OCI-LY3 (cell line): ENCODE measurements around the gene KAZN.

ENCODE experiments used
- H2AFZ ChIP-seq: fragments of 200-600, 300-600 bp; shearing (Covaris generic); 2 replicates; pipeline ENCODE4 v1.6.0; 2014; ENCODE audit warnings: antibody characterized with exemption, low read depth, low read length
- H3K27ac ChIP-seq: fragments of 200-600, 300-600 bp; sonication (generic); 2 replicates; pipeline ENCODE4 v1.5.1; 2014; ENCODE audit warnings: mild to moderate bottlenecking, low read length, moderate library complexity, mixed read lengths
- H3K27me3 ChIP-seq: fragments of 200-600, 300-600 bp; sonication (generic); 2 replicates; pipeline ENCODE4 v1.6.1; 2014; ENCODE audit warnings: low read depth, low read length, mixed read lengths
- H3K36me3 ChIP-seq: fragments of 200-600, 300-600 bp; sonication (generic); replicated peaks from 2 replicates; pipeline ENCODE3; 2014; ENCODE audit warnings: low read depth, low read length, mixed read lengths
- H3K4me1 ChIP-seq: fragments of 300-600, 200-600 bp; sonication (generic); 2 replicates; pipeline ENCODE4 v1.6.1; 2014; ENCODE audit warnings: low read length, mixed read lengths
- H3K4me2 ChIP-seq: fragments of 200-600, 300-600 bp; sonication (generic); 2 replicates; pipeline ENCODE4 v1.6.1; 2014; ENCODE audit warnings: low read length, mixed read lengths
- H3K4me3 ChIP-seq: fragments of 300-600, 200-600 bp; sonication (generic); 2 replicates; pipeline ENCODE4 v1.5.1; 2014; ENCODE audit warnings: antibody characterized with exemption, mild to moderate bottlenecking, low read length, moderate library complexity
- H3K79me2 ChIP-seq: fragments of 300-600, 200-600 bp; shearing (Covaris generic); 2 replicates; pipeline ENCODE4 v1.6.1; 2014; ENCODE audit warnings: mild to moderate bottlenecking, low read length, mixed read lengths
- H3K9ac ChIP-seq: fragments of 300-600, 200-600 bp; shearing (Covaris generic); 2 replicates; pipeline ENCODE4 v1.6.0; 2014; ENCODE audit warnings: mild to moderate bottlenecking, low read length, moderate library complexity
- H3K9me3 ChIP-seq: fragments of 200-600, 300-600 bp; shearing (Covaris generic); 2 replicates; pipeline ENCODE4 v1.6.1; 2014; ENCODE audit warnings: low read length, mixed read lengths; ENCODE audit not compliant: insufficient read depth
- H4K20me1 ChIP-seq: fragments of 200-600, 300-600 bp; sonication (generic); 2 replicates; pipeline ENCODE4 v1.6.1; 2016; ENCODE audit warnings: low read length, mixed read lengths; ENCODE audit not compliant: insufficient read depth
- CTCF ChIP-seq: fragments of 200-600, 300-600 bp; sonication (generic); IDR thresholded peaks from 2 replicates; pipeline ENCODE4 v1.5.1; 2014; ENCODE audit warnings: antibody characterized with exemption, low read length, low read depth
- EZH2phosphoT487 ChIP-seq: fragments of 200-600 bp; shearing (Covaris generic); IDR thresholded peaks from 2 replicates; pipeline ENCODE4 v1.6.1; 2018; ENCODE audit warnings: antibody characterized with exemption, mixed run types, low read depth

KAZN gene

GRCh38 chr1:15048437-15048980, 450.0 kb downstream of the KAZN start:
- Histone ChIP-seq H4K20me1 (no peaks in the 10 kb centered on the region), H3K36me3 (no peaks in the 10 kb centered on the region), H3K4me2 (no peak overlapping the region), H3K27ac (no peak overlapping the region), H3K9me3 (no peaks in the 10 kb centered on the region), H3K4me3 (no peak overlapping the region), H3K9ac (no peak overlapping the region), H3K79me2 (no peaks in the 10 kb centered on the region), H3K4me1 (no peaks in the 10 kb centered on the region), H3K27me3 (no peaks in the 10 kb centered on the region), H2AFZ (no peak overlapping the region)
- TF ChIP-seq CTCF = no peak
- no peak for TF ChIP-seq EZH2phosphoT487

GRCh38 chr1:15049067-15049466, 450.6 kb downstream of the KAZN start:
- no peak overlapping the region for H3K4me2 ChIP-seq
- H3K9ac ChIP-seq = no peak overlapping the region
- no peaks in the 10 kb centered on the region for H3K79me2 ChIP-seq
- no peaks in the 10 kb centered on the region for H3K9me3 ChIP-seq
- H3K36me3 ChIP-seq = no peaks in the 10 kb centered on the region
- no peaks in the 10 kb centered on the region for H4K20me1 ChIP-seq
- no peaks in the 10 kb centered on the region for H3K4me1 ChIP-seq
- no peak overlapping the region for H3K4me3 ChIP-seq
- no peak for TF ChIP-seq EZH2phosphoT487
- no peak for TF ChIP-seq CTCF
- H3K27ac ChIP-seq = no peak overlapping the region
- no peak overlapping the region for H2AFZ ChIP-seq
- no peaks in the 10 kb centered on the region for H3K27me3 ChIP-seq

GRCh38 chr1:15051882-15052528, 453.5 kb downstream of the KAZN start:
- no peaks in the 10 kb centered on the region for H3K4me1 ChIP-seq

GRCh38 chr1:15053153-15053552, 454.7 kb downstream of the KAZN start:
- H3K9ac ChIP-seq = no peak overlapping the region
- no peak overlapping the region for H2AFZ ChIP-seq
- H3K27me3 ChIP-seq = no peaks in the 10 kb centered on the region
- no peak for TF ChIP-seq EZH2phosphoT487
- no peak for TF ChIP-seq CTCF
- no peaks in the 10 kb centered on the region for H3K4me1 ChIP-seq
- no peaks in the 10 kb centered on the region for H3K36me3 ChIP-seq
- H4K20me1 ChIP-seq = no peaks in the 10 kb centered on the region
- no peaks in the 10 kb centered on the region for H3K9me3 ChIP-seq
- no peak overlapping the region for H3K27ac ChIP-seq
- H3K4me3 ChIP-seq = no peak overlapping the region
- H3K79me2 ChIP-seq = no peaks in the 10 kb centered on the region
- no peak overlapping the region for H3K4me2 ChIP-seq

More at GRCh38 chr1:15051882-15052528, 453.5 kb downstream of the KAZN start:
- H4K20me1 ChIP-seq = no peaks in the 10 kb centered on the region
- no peaks in the 10 kb centered on the region for H3K79me2 ChIP-seq
- no peak overlapping the region for H3K4me2 ChIP-seq
- no peaks in the 10 kb centered on the region for H3K9me3 ChIP-seq
- H3K27ac ChIP-seq = no peak overlapping the region
- H3K4me3 ChIP-seq = no peak overlapping the region
- TF ChIP-seq CTCF (no peak), EZH2phosphoT487 (no peak)
- no peaks in the 10 kb centered on the region for H3K27me3 ChIP-seq
- H3K9ac ChIP-seq = no peak overlapping the region
- H2AFZ ChIP-seq = no peak overlapping the region
- H3K36me3 ChIP-seq = no peaks in the 10 kb centered on the region
